Measurements from ENCODE around the gene SLC2A2.
"Not testable (repeated sequence)": the region's sequence is repeated elsewhere in the genome, so short reads cannot be mapped to it uniquely, and the experiment has no call there.

Gene SLC2A2

GRCh38 chr3:170985304-170985703, 41.2 kb downstream of the SLC2A2 start:
- DNase-seq (ENCODE audit: low spot score) = no peak

GRCh38 chr3:170982733-170983132, 43.8 kb downstream of the SLC2A2 start:
- DNase-seq (ENCODE audit: low spot score) = no peak

- DNase-seq (ENCODE audit: low spot score) = no peak
Measured at GRCh38 chr3:170980399-170980798, 46.1 kb downstream of the SLC2A2 start.

GRCh38 chr3:170977949-170978745, 48.4 kb downstream of the SLC2A2 start:
- no peak for DNase-seq (ENCODE audit: low spot score)

- DNase-seq (ENCODE audit: low spot score) = no peak
Measured at GRCh38 chr3:170976190-170976519, 50.4 kb downstream of the SLC2A2 start.

- DNase-seq (ENCODE audit: low spot score) = no peak
Measured at GRCh38 chr3:170975283-170976189, 51.0 kb downstream of the SLC2A2 start.

DNA sequence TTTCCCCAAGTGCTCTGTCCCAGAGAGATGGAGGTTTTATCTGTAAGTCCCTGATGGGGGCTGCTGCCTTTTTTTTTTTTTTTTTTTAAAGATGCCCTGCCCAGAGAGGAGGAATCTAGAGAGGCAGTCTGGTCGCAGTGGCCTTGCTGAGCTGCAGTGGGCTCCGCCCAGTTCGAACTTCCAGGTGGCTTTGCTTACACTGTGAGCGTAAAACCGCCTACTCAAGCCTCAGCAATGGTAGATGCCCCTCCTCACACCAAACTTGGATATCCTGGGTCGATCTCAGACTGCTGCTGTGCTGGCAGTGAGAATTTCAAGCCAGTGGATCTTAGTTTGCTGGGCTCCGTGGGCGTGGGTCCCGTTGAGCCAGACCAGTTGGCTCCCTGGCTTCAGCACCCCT, 51.6 kb downstream of the SLC2A2 start:
- no peak for DNase-seq (ENCODE audit: low spot score)

GRCh38 chr3:170972917-170973316, 53.6 kb downstream of the SLC2A2 start:
- DNase-seq (ENCODE audit: low spot score) = not testable (repeated sequence)

- no peak for DNase-seq (ENCODE audit: low spot score)
Measured at GRCh38 chr3:170967126-170967525, 59.4 kb downstream of the SLC2A2 start.

DNA sequence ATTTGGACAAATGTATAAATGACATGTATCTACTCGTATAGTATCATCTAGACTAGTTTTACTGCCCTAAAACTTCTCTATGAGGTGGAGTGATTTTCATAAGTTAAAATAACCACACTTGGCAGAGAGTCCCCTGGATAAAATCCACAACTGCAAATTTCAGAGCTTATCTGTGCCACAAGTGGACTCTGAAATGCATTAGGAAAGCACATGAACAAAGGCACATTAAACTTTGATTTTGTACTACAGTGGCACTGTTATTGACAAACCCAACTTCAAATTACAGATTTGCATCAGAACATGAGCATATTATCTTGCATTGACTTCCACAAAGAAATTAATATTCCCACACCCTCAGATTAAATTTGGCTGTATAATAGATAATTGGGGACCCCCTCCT, 60.0 kb downstream of the SLC2A2 start:
- no peak for DNase-seq (ENCODE audit: low spot score)

DNA sequence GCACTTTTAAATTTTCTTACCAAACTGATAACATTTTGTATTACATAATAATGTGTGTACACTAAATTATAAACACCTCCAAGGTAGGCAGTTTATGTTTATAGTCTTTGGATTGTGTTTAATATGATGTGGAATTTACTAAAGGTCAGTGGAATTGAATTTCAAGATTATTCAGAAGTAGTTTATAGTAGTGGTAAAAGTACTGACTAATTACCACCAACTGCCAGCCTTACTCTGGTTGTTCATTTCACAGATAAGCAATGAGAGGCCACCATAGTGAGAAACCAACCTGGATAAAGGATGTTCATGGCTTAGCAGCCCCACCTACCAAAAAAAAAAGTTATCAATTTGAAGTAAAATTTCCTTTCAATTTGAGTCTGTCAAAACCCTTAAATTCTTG, 64.1 kb downstream of the SLC2A2 start:
- DNase-seq (ENCODE audit: low spot score) = no peak

- peak; percentile 44 for DNase-seq (ENCODE audit: low spot score)
Measured at GRCh38 chr3:170961616-170962400, 64.7 kb downstream of the SLC2A2 start.

GRCh38 chr3:170959457-170959856, 67.1 kb downstream of the SLC2A2 start:
- no peak for DNase-seq (ENCODE audit: low spot score)

DNA sequence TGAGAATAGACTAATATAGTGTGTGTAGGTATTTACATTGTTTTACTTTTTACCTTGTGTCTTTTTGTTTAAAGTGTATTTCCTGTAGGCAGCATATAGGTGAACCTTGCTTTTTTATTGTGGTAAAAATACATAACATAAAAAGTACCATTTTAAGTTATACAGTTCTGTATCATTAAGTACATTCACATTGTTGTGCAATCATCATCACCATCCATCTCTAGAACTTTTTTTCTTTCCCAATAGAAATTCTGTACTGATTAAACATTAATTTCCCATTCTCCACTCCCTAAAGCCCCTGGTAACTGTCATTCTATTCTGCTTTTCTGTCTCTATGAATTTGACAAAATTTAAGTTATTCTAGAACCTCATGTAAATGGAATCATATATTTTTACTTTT, 69.9 kb downstream of the SLC2A2 start:
- no peak for DNase-seq (ENCODE audit: low spot score)

DNA sequence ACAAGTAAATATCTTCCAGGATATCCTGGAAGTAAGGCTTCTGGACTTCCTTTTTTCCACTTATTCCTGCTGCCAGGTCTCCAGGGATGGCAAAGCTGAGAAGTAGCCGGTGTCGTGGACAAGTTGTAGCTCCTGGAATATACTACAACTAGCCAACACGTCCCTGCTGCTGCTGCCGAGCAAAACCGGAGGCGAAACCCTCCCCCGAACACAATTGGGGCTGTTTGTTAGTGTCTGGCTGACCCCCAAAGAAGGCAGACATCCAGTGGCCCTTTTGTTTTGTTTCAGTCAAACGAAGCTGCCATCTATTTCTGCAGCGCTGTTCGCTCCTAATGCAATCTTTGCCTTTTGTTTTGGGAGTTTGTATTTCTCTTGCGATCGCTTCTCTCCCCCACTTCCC, 72.8 kb downstream of the SLC2A2 start:
- DNase-seq (ENCODE audit: low spot score) = no peak

DNA sequence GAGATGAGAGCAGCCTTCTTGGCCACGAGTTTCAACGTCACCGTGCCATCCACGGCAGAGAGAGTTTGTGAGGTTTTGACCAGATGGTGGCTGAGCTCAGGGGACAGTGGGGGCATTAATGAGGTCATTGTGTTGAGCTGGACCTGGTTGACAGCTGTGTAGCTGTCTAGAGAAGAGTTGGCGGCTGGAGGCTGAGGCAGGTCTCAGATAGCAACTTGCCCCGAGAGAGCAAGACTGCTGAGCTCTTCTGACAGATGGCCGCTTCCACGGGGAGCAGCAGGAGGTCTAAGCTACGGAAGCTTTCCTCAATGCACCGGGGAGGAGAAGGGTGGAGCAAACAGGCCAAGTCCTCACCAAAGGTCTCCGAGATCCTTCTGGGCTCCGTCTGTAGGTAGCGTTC, 73.3 kb downstream of the SLC2A2 start:
- no peak for DNase-seq (ENCODE audit: low spot score)

DNA sequence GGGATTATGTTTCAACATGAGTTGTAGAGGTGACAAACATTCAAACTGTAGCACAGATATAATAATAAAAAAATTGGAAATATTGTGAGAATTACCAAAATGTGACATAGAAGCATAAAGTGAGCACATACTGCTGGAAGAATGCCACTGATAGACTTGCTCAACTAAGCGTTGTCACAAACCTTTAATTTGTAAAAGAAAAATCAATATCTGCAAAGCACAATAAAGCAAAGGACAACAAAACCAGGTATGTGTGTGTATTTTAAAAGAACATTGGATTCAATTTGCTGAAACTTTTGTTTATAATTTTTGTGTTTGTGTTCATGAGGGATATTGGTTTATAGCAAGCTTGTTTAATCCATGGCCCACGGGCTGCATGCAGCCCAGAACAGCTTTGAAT, 77.3 kb downstream of the SLC2A2 start:
- DNase-seq (ENCODE audit: low spot score) = no peak

- no peak for DNase-seq (ENCODE audit: low spot score)
Measured at GRCh38 chr3:170947018-170947769, 79.3 kb downstream of the SLC2A2 start.

Measured in RKO (cell line).